BLaER1 (cell line): ENCODE measurements around the gene FAM181B.

Experiments used
- H3K27ac ChIP-seq: shearing (Covaris generic); formaldehyde crosslinking; 2 replicates; pipeline ENCODE4 v1.8.1; 2022
- H3K27me3 ChIP-seq: shearing (Covaris generic); formaldehyde crosslinking; 2 replicates; pipeline ENCODE4 v1.8.1; 2022
- H3K36me3 ChIP-seq: shearing (Covaris generic); formaldehyde crosslinking; 2 replicates; pipeline ENCODE4 v1.8.1; 2022
- H3K4me1 ChIP-seq: shearing (Covaris generic); formaldehyde crosslinking; 2 replicates; pipeline ENCODE4 v1.8.1; 2022
- H3K4me2 ChIP-seq: shearing (Covaris generic); formaldehyde crosslinking; 2 replicates; pipeline ENCODE4 v1.8.1; 2022
- H3K4me3 ChIP-seq: shearing (Covaris generic); formaldehyde crosslinking; 2 replicates; pipeline ENCODE4 v1.8.1; 2022
- H3K9ac ChIP-seq: shearing (Covaris generic); formaldehyde crosslinking; 2 replicates; pipeline ENCODE4 v1.8.1; 2022
- H3K9me3 ChIP-seq: shearing (Covaris generic); formaldehyde crosslinking; 2 replicates; pipeline ENCODE4 v1.8.1; 2022
- H4K20me1 ChIP-seq: shearing (Covaris generic); formaldehyde crosslinking; 2 replicates; pipeline ENCODE4 v1.8.1; 2022
- Cebpa-rat ChIP-seq: shearing (Covaris generic); IDR thresholded peaks from 2 replicates; pipeline ENCODE4 v1.8.1; 2022

Gene FAM181B

GRCh38 chr11:82763167-82763566 is 29.5 kb upstream of the FAM181B start:
- Histone ChIP-seq H3K27ac (no peak overlapping the region), H3K4me2 (no peak overlapping the region), H3K4me1 (no peaks in the 10 kb centered on the region), H3K27me3 (no peaks in the 10 kb centered on the region), H4K20me1 (no peaks in the 10 kb centered on the region), H3K9ac (no peak overlapping the region), H3K36me3 (no peaks in the 10 kb centered on the region), H3K9me3 (no peaks in the 10 kb centered on the region), H3K4me3 (no peak overlapping the region)
- no peak for TF ChIP-seq Cebpa-rat

GRCh38 chr11:82759649-82760048 is 26.0 kb upstream of the FAM181B start:
- no peaks in the 10 kb centered on the region for H3K4me1 ChIP-seq
- H3K4me3 ChIP-seq = no peak overlapping the region
- no peak overlapping the region for H3K9ac ChIP-seq
- H3K9me3 ChIP-seq = no peaks in the 10 kb centered on the region
- H3K27ac ChIP-seq = no peak overlapping the region
- no peaks in the 10 kb centered on the region for H3K36me3 ChIP-seq
- no peak overlapping the region for H3K4me2 ChIP-seq
- no peak for TF ChIP-seq Cebpa-rat
- no peaks in the 10 kb centered on the region for H3K27me3 ChIP-seq
- H4K20me1 ChIP-seq = no peaks in the 10 kb centered on the region

- Histone ChIP-seq H3K4me3 (no peak overlapping the region), H3K27ac (no peak overlapping the region), H3K4me2 (no peak overlapping the region), H3K27me3 (no peaks in the 10 kb centered on the region), H3K9ac (no peak overlapping the region), H4K20me1 (no peaks in the 10 kb centered on the region), H3K9me3 (no peaks in the 10 kb centered on the region), H3K4me1 (no peaks in the 10 kb centered on the region), H3K36me3 (no peaks in the 10 kb centered on the region)
- no peak for TF ChIP-seq Cebpa-rat
These were observed 24.1 kb upstream of the FAM181B start for GRCh38 chr11:82757660-82758357.

- H3K4me2 ChIP-seq = no peak overlapping the region
- H3K4me1 ChIP-seq = no peaks in the 10 kb centered on the region
- H3K9ac ChIP-seq = no peak overlapping the region
- H3K9me3 ChIP-seq = no peaks in the 10 kb centered on the region
- H4K20me1 ChIP-seq = no peaks in the 10 kb centered on the region
- no peaks in the 10 kb centered on the region for H3K36me3 ChIP-seq
- TF ChIP-seq Cebpa-rat = no peak
- H3K4me3 ChIP-seq = no peak overlapping the region
- no peaks in the 10 kb centered on the region for H3K27me3 ChIP-seq
- no peak overlapping the region for H3K27ac ChIP-seq
These were observed 23.3 kb upstream of the FAM181B start for GRCh38 chr11:82756765-82757639.

- Histone ChIP-seq H3K4me2 (no peak overlapping the region), H3K9ac (no peak overlapping the region), H3K36me3 (no peaks in the 10 kb centered on the region), H3K4me3 (no peak overlapping the region), H3K9me3 (no peaks in the 10 kb centered on the region), H3K27ac (no peak overlapping the region), H3K27me3 (no peaks in the 10 kb centered on the region), H4K20me1 (no peaks in the 10 kb centered on the region), H3K4me1 (0 out of 2 replicates have a peak, but pooled peaks cover 6% of the 10 kb centered on the region)
- no peak for TF ChIP-seq Cebpa-rat
These were observed 20.7 kb upstream of the FAM181B start for GRCh38 chr11:82754410-82754809.

- H3K36me3 ChIP-seq = no peaks in the 10 kb centered on the region
These were observed 20.3 kb upstream of the FAM181B start for GRCh38 chr11:82753921-82754320.

GRCh38 chr11:82752801-82753200 is 19.1 kb upstream of the FAM181B start:
- H3K27me3 ChIP-seq = no peaks in the 10 kb centered on the region
- no peak overlapping the region for H3K9ac ChIP-seq
- 0 out of 2 replicates have a peak, but pooled peaks cover 6% of the 10 kb centered on the region for H3K4me1 ChIP-seq
- H3K4me2 ChIP-seq = no peak overlapping the region
- no peaks in the 10 kb centered on the region for H4K20me1 ChIP-seq
- H3K27ac ChIP-seq = no peak overlapping the region
- no peak overlapping the region for H3K4me3 ChIP-seq
- no peaks in the 10 kb centered on the region for H3K9me3 ChIP-seq
- H3K36me3 ChIP-seq = no peaks in the 10 kb centered on the region
- TF ChIP-seq Cebpa-rat = no peak

More at GRCh38 chr11:82753921-82754320, 20.3 kb upstream of the FAM181B start:
- Histone ChIP-seq H3K4me1 (0 out of 2 replicates have a peak, but pooled peaks cover 6% of the 10 kb centered on the region), H3K9ac (no peak overlapping the region), H3K4me3 (no peak overlapping the region), H3K27me3 (no peaks in the 10 kb centered on the region), H4K20me1 (no peaks in the 10 kb centered on the region), H3K4me2 (no peak overlapping the region), H3K27ac (no peak overlapping the region), H3K9me3 (no peaks in the 10 kb centered on the region)
- TF ChIP-seq Cebpa-rat = no peak

- Histone ChIP-seq H3K4me3 (no peak overlapping the region), H3K9ac (no peak overlapping the region), H3K36me3 (no peaks in the 10 kb centered on the region), H4K20me1 (no peaks in the 10 kb centered on the region), H3K9me3 (no peaks in the 10 kb centered on the region), H3K4me1 (0 out of 2 replicates have a peak, but pooled peaks cover 6% of the 10 kb centered on the region), H3K27ac (no peak overlapping the region), H3K27me3 (no peaks in the 10 kb centered on the region), H3K4me2 (no peak overlapping the region)
- no peak for TF ChIP-seq Cebpa-rat
These were observed 17.0 kb upstream of the FAM181B start for GRCh38 chr11:82750643-82751139.

- H4K20me1 ChIP-seq = no peaks in the 10 kb centered on the region
- H3K27me3 ChIP-seq = no peaks in the 10 kb centered on the region
- 0 out of 2 replicates have a peak, but pooled peaks cover 6% of the 10 kb centered on the region for H3K4me1 ChIP-seq
- H3K4me3 ChIP-seq = no peak overlapping the region
- no peak overlapping the region for H3K27ac ChIP-seq
- no peak overlapping the region for H3K9ac ChIP-seq
- no peaks in the 10 kb centered on the region for H3K9me3 ChIP-seq
- no peak for TF ChIP-seq Cebpa-rat
- H3K36me3 ChIP-seq = no peaks in the 10 kb centered on the region
- no peak overlapping the region for H3K4me2 ChIP-seq
These were observed 13.8 kb upstream of the FAM181B start for GRCh38 chr11:82747471-82747870.

GRCh38 chr11:82738091-82738490 is 4.4 kb upstream of the FAM181B start:
- Histone ChIP-seq H3K4me3 (no peak overlapping the region), H4K20me1 (no peaks in the 10 kb centered on the region), H3K4me1 (no peaks in the 10 kb centered on the region), H3K27ac (no peak overlapping the region), H3K4me2 (no peak overlapping the region), H3K36me3 (no peaks in the 10 kb centered on the region), H3K27me3 (peaks cover 14% of the 10 kb centered on the region), H3K9ac (no peak overlapping the region), H3K9me3 (no peaks in the 10 kb centered on the region)
- no peak for TF ChIP-seq Cebpa-rat
